ENCODE measurements around the gene AIF1.

The AIF1 gene

DNA sequence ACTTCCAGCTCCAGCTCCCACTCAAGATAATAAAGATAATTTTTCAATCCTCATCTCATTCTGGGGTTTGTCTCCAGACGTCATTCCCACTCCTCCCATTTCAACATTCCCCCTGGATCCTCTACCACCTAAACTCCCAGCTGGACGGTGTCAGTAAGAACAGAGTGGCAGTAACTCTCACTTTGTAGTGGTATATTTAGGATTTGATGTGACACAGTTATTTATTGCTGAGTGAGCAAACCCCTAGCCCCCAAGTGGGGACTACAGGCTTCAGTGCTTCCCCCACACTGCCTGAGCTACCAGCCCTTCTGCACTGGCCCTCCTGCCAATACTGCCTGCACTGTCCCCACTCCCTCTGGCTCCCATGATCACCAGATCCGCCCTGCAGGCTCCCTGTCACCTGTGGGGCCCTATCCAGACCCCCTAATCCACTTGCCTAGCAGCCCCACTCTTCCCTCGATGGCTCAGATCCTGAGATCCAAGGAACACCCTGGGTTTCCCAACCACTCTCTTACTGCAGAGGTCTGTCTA lies 43.2 kb downstream of the AIF1 start:
- H3K27me3 ChIP-seq (ENCODE audit: control insufficient read depth in 3 of 3, insufficient read depth in 3 of 3, low read depth in 1 of 3, low read length in 3 of 3), result no peaks in the 10 kb centered on the region
- no peak overlapping the region for H4K91ac ChIP-seq (ENCODE audit: low read depth, low read length, poor library complexity)
- H4K8ac ChIP-seq (ENCODE audit: low read depth, low read length), result no peak overlapping the region
- H2AK5ac ChIP-seq (ENCODE audit: low read depth, low read length), result no peak overlapping the region
- no peak overlapping the region for H3K4ac ChIP-seq (ENCODE audit: low read length)
- no peak overlapping the region for H2BK15ac ChIP-seq (ENCODE audit: low read length)
- H3K18ac ChIP-seq (ENCODE audit: low read length), result no peak overlapping the region
- H3K14ac ChIP-seq (ENCODE audit: low read length), result no peak overlapping the region
- peaks cover 14 to 15% of the 10 kb centered on the region in 2 donors for H3K4me1 ChIP-seq (ENCODE audit: control insufficient read depth in 2 of 2, insufficient read depth in 1 of 2, low read depth in 1 of 2, low read length in 2 of 2)
- no peak overlapping the region for H2AFZ ChIP-seq (ENCODE audit: low read length)
- H3K4me3 ChIP-seq (ENCODE audit: low read length in 2 of 2), result no peak overlapping the region
- H3K9me3 ChIP-seq (replicated peaks in 1 of 2; ENCODE audit: control insufficient read depth in 2 of 2, insufficient read depth in 1 of 2, low read depth in 1 of 2, low read length in 2 of 2), result no peaks in the 10 kb centered on the region
- no peak overlapping the region for H2BK120ac ChIP-seq (ENCODE audit: low read depth, low read length)
- no CpG with 5 or more reads among the region's 4 CpGs for WGBS, 2 donors (ENCODE audit: extremely low coverage in 2 of 2, insufficient read length in 2 of 2, insufficient replicate concordance in 1 of 2)
- H3K23ac ChIP-seq (ENCODE audit: low read depth, low read length, poor library complexity), result no peak overlapping the region
- peaks cover 11 to 55% of the 10 kb centered on the region in 2 donors for H3K36me3 ChIP-seq (replicated peaks in 1 of 2; ENCODE audit: control insufficient read depth in 2 of 2, insufficient read depth in 2 of 2, low read length in 2 of 2)
- no peak overlapping the region for H3K27ac ChIP-seq (replicated peaks; ENCODE audit: low read length)
- no peak overlapping the region for H3K4me2 ChIP-seq (ENCODE audit: insufficient read depth, low read length, poor library complexity, severe bottlenecking)
- no peak overlapping the region for H2BK12ac ChIP-seq (ENCODE audit: low read length)
- H2BK5ac ChIP-seq (ENCODE audit: low read length), result no peak overlapping the region
- peaks cover 8% of the 10 kb centered on the region for H3K79me1 ChIP-seq (ENCODE audit: low read depth, low read length)
- H3K9ac ChIP-seq (ENCODE audit: low read depth, low read length, poor library complexity), result peak overlapping the region; percentile 60
- no peak for DNase-seq (ENCODE audit: low spot score)

- H3K9me3 ChIP-seq (replicated peaks in 1 of 2; ENCODE audit: control insufficient read depth in 2 of 2, insufficient read depth in 1 of 2, low read depth in 1 of 2, low read length in 2 of 2), result no peaks in the 10 kb centered on the region
- H3K36me3 ChIP-seq (replicated peaks in 1 of 2; ENCODE audit: control insufficient read depth in 2 of 2, insufficient read depth in 2 of 2, low read length in 2 of 2), result peaks cover 15 to 64% of the 10 kb centered on the region in 2 donors
- peak overlapping the region; percentile 15 for H2AK5ac ChIP-seq (ENCODE audit: low read depth, low read length)
- H2AFZ ChIP-seq (ENCODE audit: low read length), result no peak overlapping the region
- no peak overlapping the region for H3K18ac ChIP-seq (ENCODE audit: low read length)
- no peak overlapping the region for H3K14ac ChIP-seq (ENCODE audit: low read length)
- peaks cover 11% of the 10 kb centered on the region for H3K79me1 ChIP-seq (ENCODE audit: low read depth, low read length)
- peak overlapping the region; percentile 82 for H3K4me2 ChIP-seq (ENCODE audit: insufficient read depth, low read length, poor library complexity, severe bottlenecking)
- no peak overlapping the region for H3K27ac ChIP-seq (replicated peaks; ENCODE audit: low read length)
- DNase-seq (ENCODE audit: low spot score), result no peak
- peak overlapping the region; percentile 37 for H3K23ac ChIP-seq (ENCODE audit: low read depth, low read length, poor library complexity)
- H2BK120ac ChIP-seq (ENCODE audit: low read depth, low read length), result no peak overlapping the region
- H4K8ac ChIP-seq (ENCODE audit: low read depth, low read length), result no peak overlapping the region
- WGBS, 2 donors (ENCODE audit: extremely low coverage in 2 of 2, insufficient read length in 2 of 2, insufficient replicate concordance in 1 of 2), result no CpG with 5 or more reads among the region's 13 CpGs
- no peak overlapping the region for H2BK15ac ChIP-seq (ENCODE audit: low read length)
- peaks cover 19 to 23% of the 10 kb centered on the region in 2 donors for H3K4me1 ChIP-seq (ENCODE audit: control insufficient read depth in 2 of 2, insufficient read depth in 1 of 2, low read depth in 1 of 2, low read length in 2 of 2)
- no peaks in the 10 kb centered on the region for H3K27me3 ChIP-seq (ENCODE audit: control insufficient read depth in 3 of 3, insufficient read depth in 3 of 3, low read depth in 1 of 3, low read length in 3 of 3)
- H2BK5ac ChIP-seq (ENCODE audit: low read length), result no peak overlapping the region
- H2BK12ac ChIP-seq (ENCODE audit: low read length), result no peak overlapping the region
- no peak overlapping the region for H4K91ac ChIP-seq (ENCODE audit: low read depth, low read length, poor library complexity)
- H3K9ac ChIP-seq (ENCODE audit: low read depth, low read length, poor library complexity), result peak overlapping the region; percentile 45
- H3K4ac ChIP-seq (ENCODE audit: low read length), result no peak overlapping the region
- peak overlapping the region in 1 of 2 donors; percentile 67 for H3K4me3 ChIP-seq (ENCODE audit: low read length in 2 of 2)
These were observed 44.1 kb downstream of the AIF1 start for GRCh38 chr6:31658983-31659648.

GRCh38 chr6:31659649-31660380 lies 44.8 kb downstream of the AIF1 start:
- no peaks in the 10 kb centered on the region for H3K27me3 ChIP-seq (ENCODE audit: control insufficient read depth in 3 of 3, insufficient read depth in 3 of 3, low read depth in 1 of 3, low read length in 3 of 3)
- H3K36me3 ChIP-seq (replicated peaks in 1 of 2; ENCODE audit: control insufficient read depth in 2 of 2, insufficient read depth in 2 of 2, low read length in 2 of 2), result peaks cover 15 to 66% of the 10 kb centered on the region in 2 donors
- peak overlapping the region; percentile 67 to 91 for H3K4me3 ChIP-seq (ENCODE audit: low read length in 2 of 2)
- no peaks in the 10 kb centered on the region for H3K9me3 ChIP-seq (replicated peaks in 1 of 2; ENCODE audit: control insufficient read depth in 2 of 2, insufficient read depth in 1 of 2, low read depth in 1 of 2, low read length in 2 of 2)
- DNase-seq (ENCODE audit: low spot score), result no peak
- WGBS, 2 donors (ENCODE audit: extremely low coverage in 2 of 2, insufficient read length in 2 of 2, insufficient replicate concordance in 1 of 2), result no CpG with 5 or more reads among the region's 13 CpGs
- no peak overlapping the region for H2BK120ac ChIP-seq (ENCODE audit: low read depth, low read length)
- H2BK12ac ChIP-seq (ENCODE audit: low read length), result no peak overlapping the region
- H3K14ac ChIP-seq (ENCODE audit: low read length), result no peak overlapping the region
- H3K27ac ChIP-seq (replicated peaks; ENCODE audit: low read length), result peak overlapping the region; percentile 63
- H3K4me1 ChIP-seq (ENCODE audit: control insufficient read depth in 2 of 2, insufficient read depth in 1 of 2, low read depth in 1 of 2, low read length in 2 of 2), result peaks cover 22 to 23% of the 10 kb centered on the region in 2 donors
- H3K79me1 ChIP-seq (ENCODE audit: low read depth, low read length), result peaks cover 11% of the 10 kb centered on the region
- peak overlapping the region; percentile 70 for H3K23ac ChIP-seq (ENCODE audit: low read depth, low read length, poor library complexity)
- no peak overlapping the region for H2BK15ac ChIP-seq (ENCODE audit: low read length)
- H3K4ac ChIP-seq (ENCODE audit: low read length), result no peak overlapping the region
- peak overlapping the region; percentile 83 for H2AFZ ChIP-seq (ENCODE audit: low read length)
- H4K8ac ChIP-seq (ENCODE audit: low read depth, low read length), result no peak overlapping the region
- no peak overlapping the region for H2AK5ac ChIP-seq (ENCODE audit: low read depth, low read length)
- peak overlapping the region; percentile 62 for H3K18ac ChIP-seq (ENCODE audit: low read length)
- no peak overlapping the region for H2BK5ac ChIP-seq (ENCODE audit: low read length)
- H4K91ac ChIP-seq (ENCODE audit: low read depth, low read length, poor library complexity), result no peak overlapping the region
- H3K4me2 ChIP-seq (ENCODE audit: insufficient read depth, low read length, poor library complexity, severe bottlenecking), result peak overlapping the region; percentile 82
- peak overlapping the region; percentile 91 for H3K9ac ChIP-seq (ENCODE audit: low read depth, low read length, poor library complexity)
